Measurements from ENCODE around the gene CDH13. TPM values are rescaled to one million over a fixed set of nuclear protein-coding genes. Genes with fewer than 3 reads are reported as not detected.

Gene CDH13
- total RNA-seq, 1 donor from 2014 or later: 81.1 TPM

DNA sequence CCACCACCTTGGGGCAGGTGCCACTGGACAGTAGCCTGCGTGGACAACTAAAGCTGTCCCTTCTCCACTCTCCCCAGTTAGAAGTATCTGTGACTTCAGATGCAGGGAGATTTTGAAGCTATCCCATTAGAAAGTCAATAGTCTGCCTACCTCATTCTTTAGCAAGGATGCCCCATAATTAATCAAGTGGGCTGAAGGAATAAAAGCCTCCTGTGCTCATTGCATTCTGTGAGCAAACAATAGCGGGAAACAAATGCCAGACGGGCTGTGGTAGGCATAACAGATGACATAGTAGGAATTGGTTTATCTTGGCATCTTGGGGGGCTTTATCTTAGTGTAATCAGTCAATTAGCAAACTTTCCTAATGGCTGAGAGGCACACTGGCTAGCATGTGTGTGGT, 1084.3 kb downstream of the CDH13 start:
- no peak for DNase-seq
- Mint-ChIP-seq H3K4me1 (ENCODE audit: low read depth, unreplicated experiment) (peaks cover 18% of the 10 kb centered on the region), H3K36me3 (ENCODE audit: unreplicated experiment) (peaks cover 5% of the 10 kb centered on the region), H3K9me3 (ENCODE audit: unreplicated experiment) (no peaks in the 10 kb centered on the region), H3K27ac (ENCODE audit: unreplicated experiment) (no peak overlapping the region), H3K4me3 (ENCODE audit: unreplicated experiment) (no peak overlapping the region), H3K27me3 (ENCODE audit: unreplicated experiment) (peaks cover 7% of the 10 kb centered on the region)
- no peak for TF ChIP-seq CTCF (IDR thresholded peaks at IDR 0.05; ENCODE audit: partially characterized antibody, unreplicated experiment)

DNA sequence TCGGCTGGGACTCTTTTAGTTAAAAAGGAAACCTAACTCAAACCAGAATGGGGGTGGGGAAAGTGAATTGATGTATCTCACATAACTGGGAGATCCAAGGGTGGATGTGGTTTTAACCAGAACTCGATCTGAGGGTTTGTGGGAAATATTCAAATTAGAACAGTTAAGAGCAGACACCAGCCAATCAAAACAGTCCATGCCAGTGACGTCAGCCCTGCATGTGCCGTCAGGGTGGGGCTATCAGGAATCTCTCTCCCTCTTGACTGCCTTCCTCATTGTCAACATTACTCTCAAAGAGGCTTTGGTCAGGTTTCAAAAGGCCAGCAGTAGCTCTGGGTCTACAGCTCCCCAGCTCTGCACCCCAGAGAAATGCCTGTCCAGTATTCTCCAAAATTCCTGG, 1086.8 kb downstream of the CDH13 start:
- Mint-ChIP-seq H3K27ac (ENCODE audit: unreplicated experiment) (no peak overlapping the region), H3K9me3 (ENCODE audit: unreplicated experiment) (no peaks in the 10 kb centered on the region), H3K36me3 (ENCODE audit: unreplicated experiment) (no peaks in the 10 kb centered on the region), H3K27me3 (ENCODE audit: unreplicated experiment) (peaks cover 10% of the 10 kb centered on the region), H3K4me1 (ENCODE audit: low read depth, unreplicated experiment) (peaks cover 28% of the 10 kb centered on the region), H3K4me3 (ENCODE audit: unreplicated experiment) (no peak overlapping the region)
- no peak for DNase-seq
- no peak for TF ChIP-seq CTCF (IDR thresholded peaks at IDR 0.05; ENCODE audit: partially characterized antibody, unreplicated experiment)

DNA sequence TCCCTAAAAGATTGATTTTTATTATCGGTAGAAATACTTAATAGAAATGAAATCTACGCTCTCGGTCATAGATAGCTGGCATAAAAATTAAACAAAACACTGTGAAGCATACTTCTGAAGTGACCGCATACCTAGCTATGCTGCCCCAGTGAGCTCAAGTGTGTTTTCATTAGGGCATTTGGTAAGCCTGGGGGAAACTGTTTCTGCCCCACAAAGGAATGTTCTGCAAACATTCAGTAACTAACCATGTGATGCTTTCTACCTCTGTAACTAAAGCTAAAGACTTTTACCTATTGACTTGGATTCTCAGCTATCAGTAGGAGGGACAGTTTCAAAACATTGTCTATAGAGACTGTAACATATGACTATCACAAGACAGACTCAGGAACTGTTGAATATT, 1087.5 kb downstream of the CDH13 start:
- H3K9me3 Mint-ChIP-seq (ENCODE audit: unreplicated experiment): peaks cover under 1% of the 10 kb centered on the region
- H3K27ac Mint-ChIP-seq (ENCODE audit: unreplicated experiment): peak overlapping the region; percentile 38

DNA sequence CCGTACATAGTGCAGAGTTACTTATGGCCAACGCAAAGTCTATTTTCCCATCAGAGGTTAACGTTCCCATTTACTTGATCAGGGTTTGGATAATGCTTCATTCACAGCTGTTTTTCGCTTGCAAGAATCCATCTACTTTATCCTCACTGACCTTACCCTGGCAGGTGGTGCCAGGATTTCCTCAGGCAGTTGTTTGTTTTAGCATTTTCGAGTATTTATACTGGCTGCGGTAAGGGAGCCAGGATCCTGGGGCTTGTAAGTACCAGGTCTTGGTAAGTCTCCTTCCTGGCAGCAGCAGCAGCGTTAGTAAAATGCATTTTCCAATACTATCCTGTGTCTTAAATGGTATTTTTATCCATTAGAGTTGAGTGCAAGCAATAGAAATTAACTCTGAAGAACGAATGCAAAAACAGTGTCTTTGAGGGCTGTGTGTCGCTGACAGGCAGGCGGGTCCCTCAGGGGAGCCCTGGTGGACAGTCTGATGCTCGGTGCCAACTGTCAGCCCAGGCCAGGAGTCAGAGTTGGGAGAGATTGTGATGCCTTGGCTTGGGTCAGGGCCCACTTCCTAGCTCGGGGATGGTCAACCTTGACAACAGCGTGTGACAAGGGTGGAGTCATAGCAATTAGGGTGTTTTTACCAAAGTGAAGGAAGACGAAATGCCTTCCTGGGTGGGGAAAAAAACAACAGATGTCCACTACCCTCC, 1088.6 kb downstream of the CDH13 start:
- Mint-ChIP-seq H3K36me3 (ENCODE audit: unreplicated experiment) (no peaks in the 10 kb centered on the region), H3K9me3 (ENCODE audit: unreplicated experiment) (peaks cover 8% of the 10 kb centered on the region), H3K4me3 (ENCODE audit: unreplicated experiment) (peak overlapping the region; percentile 12), H3K27ac (ENCODE audit: unreplicated experiment) (peak overlapping the region; percentile 69), H3K27me3 (ENCODE audit: unreplicated experiment) (peaks cover 15% of the 10 kb centered on the region), H3K4me1 (ENCODE audit: low read depth, unreplicated experiment) (peaks cover 28% of the 10 kb centered on the region)
- peak; percentile 69 for DNase-seq
- TF ChIP-seq CTCF (IDR thresholded peaks at IDR 0.05; ENCODE audit: partially characterized antibody, unreplicated experiment): no peak

More for the DNA sequence above, 1087.5 kb downstream of the CDH13 start:
- H3K27me3 Mint-ChIP-seq (ENCODE audit: unreplicated experiment): peaks cover 9% of the 10 kb centered on the region
- TF ChIP-seq CTCF (IDR thresholded peaks at IDR 0.05; ENCODE audit: partially characterized antibody, unreplicated experiment): no peak
- DNase-seq: no peak
- no peak overlapping the region for H3K4me3 Mint-ChIP-seq (ENCODE audit: unreplicated experiment)
- H3K36me3 Mint-ChIP-seq (ENCODE audit: unreplicated experiment): no peaks in the 10 kb centered on the region
- H3K4me1 Mint-ChIP-seq (ENCODE audit: low read depth, unreplicated experiment): peaks cover 28% of the 10 kb centered on the region

GRCh38 chr16:83717308-83717707, 1090.5 kb downstream of the CDH13 start:
- Mint-ChIP-seq H3K4me3 (ENCODE audit: unreplicated experiment) (no peak overlapping the region), H3K27ac (ENCODE audit: unreplicated experiment) (no peak overlapping the region)

More at GRCh38 chr16:83717308-83717707, 1090.5 kb downstream of the CDH13 start:
- Mint-ChIP-seq H3K27me3 (ENCODE audit: unreplicated experiment) (peaks cover 11% of the 10 kb centered on the region), H3K4me1 (ENCODE audit: low read depth, unreplicated experiment) (peaks cover 28% of the 10 kb centered on the region), H3K36me3 (ENCODE audit: unreplicated experiment) (no peaks in the 10 kb centered on the region), H3K9me3 (ENCODE audit: unreplicated experiment) (peaks cover 8% of the 10 kb centered on the region)
- TF ChIP-seq CTCF (IDR thresholded peaks at IDR 0.05; ENCODE audit: partially characterized antibody, unreplicated experiment): no peak
- DNase-seq: no peak
